Measurements from ENCODE around the gene COL9A1.

- TF ChIP-seq SIN3A (IDR thresholded peaks at IDR 0.05; ENCODE audit: borderline replicate concordance, insufficient read depth, low read depth, low read length): no peak
- TF ChIP-seq CTCF (IDR thresholded peaks at IDR 0.05): no peak
- no peak for TF ChIP-seq REST (IDR thresholded peaks at IDR 0.05; ENCODE audit: insufficient read depth in 1 of 2, low read depth in 2 of 2, low read length in 1 of 2)
These were observed 19.9 kb downstream of the COL9A1 start for GRCh38 chr6:70282919-70283461.
